Astrocyte (in vitro differentiated cells and primary cell): ENCODE data around the gene GFOD1. TPM values are rescaled to one million over a fixed set of nuclear protein-coding genes. Genes with fewer than 3 reads are reported as not detected.

Experiments used
- DNase-seq: peaks from one replicate; pipeline ENCODE4 v3.0.0-alpha.2; 2010; ENCODE audit warnings: low read depth
- FAIRE-seq: peaks from 2 replicates; lab custom pipeline; 2011; peaks lifted over from hg19 to GRCh38; lab: Jason Lieb, UNC
- H2AFZ ChIP-seq: 2 replicates; pipeline ENCODE4 v1.6.0; 2012; ENCODE audit warnings: low read depth, low read length, inconsistent platforms
- H3K27ac ChIP-seq: 2 replicates; pipeline ENCODE4 v1.5.1; 2011; ENCODE audit warnings: low read depth, low read length, inconsistent platforms
- H3K27me3 ChIP-seq: 2 replicates; pipeline ENCODE4 v1.6.0; 2011; ENCODE audit warnings: low read length, inconsistent platforms; ENCODE audit not compliant: insufficient read depth
- H3K36me3 ChIP-seq: 2 replicates; pipeline ENCODE4 v1.5.1; 2011; ENCODE audit warnings: low read length, inconsistent platforms; ENCODE audit not compliant: insufficient read depth
- H3K4me1 ChIP-seq: 2 replicates; pipeline ENCODE4 v1.5.1; 2011; ENCODE audit warnings: low read length, inconsistent platforms; ENCODE audit not compliant: insufficient read depth
- H3K4me2 ChIP-seq: 2 replicates; pipeline ENCODE4 v1.6.0; 2012; ENCODE audit warnings: low read length, inconsistent platforms
- H3K4me3 ChIP-seq: 2 replicates; pipeline ENCODE4 v1.5.1; 2011; ENCODE audit warnings: low read depth, mild to moderate bottlenecking, low read length, inconsistent platforms; ENCODE audit not compliant: insufficient read depth
- H3K79me2 ChIP-seq: 2 replicates; pipeline ENCODE4 v1.6.0; 2012; ENCODE audit warnings: mild to moderate bottlenecking, low read length, inconsistent platforms; ENCODE audit not compliant: insufficient read depth
- H3K9ac ChIP-seq: 2 replicates; pipeline ENCODE4 v1.6.0; 2012; ENCODE audit warnings: mild to moderate bottlenecking, low read length, inconsistent platforms
- H3K9me3 ChIP-seq: 2 replicates; pipeline ENCODE4 v1.5.1; 2012; ENCODE audit warnings: low read depth, mild to moderate bottlenecking, low read length, inconsistent platforms; ENCODE audit not compliant: insufficient read depth
- H4K20me1 ChIP-seq: 2 replicates; pipeline ENCODE4 v1.6.0; 2012; ENCODE audit warnings: low read length, inconsistent platforms; ENCODE audit not compliant: insufficient read depth
- H3K27ac Mint-ChIP-seq: one replicate; pipeline ENCODE4 v1.8.0; 2021; ENCODE audit warnings: mild to moderate bottlenecking, mixed read lengths; ENCODE audit not compliant: unreplicated experiment
- H3K27me3 Mint-ChIP-seq: one replicate; pipeline ENCODE4 v1.8.0; 2021; ENCODE audit warnings: low read depth, mixed read lengths; ENCODE audit not compliant: unreplicated experiment
- H3K36me3 Mint-ChIP-seq: one replicate; pipeline ENCODE4 v1.8.0; 2021; ENCODE audit warnings: low read depth, mixed read lengths; ENCODE audit not compliant: unreplicated experiment
- H3K4me1 Mint-ChIP-seq: one replicate; pipeline ENCODE4 v1.8.0; 2021; ENCODE audit warnings: low read depth, mixed read lengths; ENCODE audit not compliant: unreplicated experiment
- H3K4me3 Mint-ChIP-seq: one replicate; pipeline ENCODE4 v1.8.0; 2021; ENCODE audit warnings: mild to moderate bottlenecking, moderate library complexity, mixed read lengths; ENCODE audit not compliant: unreplicated experiment
- H3K9me3 Mint-ChIP-seq: one replicate; pipeline ENCODE4 v1.8.0; 2021; ENCODE audit warnings: mild to moderate bottlenecking, mixed read lengths; ENCODE audit not compliant: unreplicated experiment
- EZH2 ChIP-seq: IDR thresholded peaks from 2 replicates; pipeline ENCODE4 v1.6.1; 2012; ENCODE audit warnings: mild to moderate bottlenecking, low read length, inconsistent platforms; ENCODE audit not compliant: insufficient read depth
- total RNA-seq: library from RNA; stranded (reverse); gene quantifications from 2 replicates; pipeline ENCODE4 v1.2.1, GENCODE V29; 2021
- TF ChIP-seq, protein P1 (sequence below): IDR thresholded peaks from 2 replicates; pipeline ENCODE4 v1.5.1; 2011; ENCODE audit warnings: low read depth, mild to moderate bottlenecking, inconsistent platforms, low read length, moderate library complexity; ENCODE audit not compliant: insufficient read depth

Gene GFOD1
- total RNA-seq, 1 donor from 2014 or later = 10.8 TPM

- no peaks in the 10 kb centered on the region for H3K4me1 ChIP-seq
- H3K27ac Mint-ChIP-seq = no peak overlapping the region
- H3K9me3 Mint-ChIP-seq = peaks cover 3% of the 10 kb centered on the region
- H3K27me3 Mint-ChIP-seq = peaks cover 15% of the 10 kb centered on the region
- no peaks in the 10 kb centered on the region for H3K9me3 ChIP-seq
- no peak overlapping the region for H3K4me3 ChIP-seq
- H3K79me2 ChIP-seq = no peaks in the 10 kb centered on the region
- no peaks in the 10 kb centered on the region for H3K36me3 Mint-ChIP-seq
- no peak overlapping the region for H3K9ac ChIP-seq
- H3K4me3 Mint-ChIP-seq = no peak overlapping the region
- DNase-seq = no peak
- TF ChIP-seq, protein P1, sequence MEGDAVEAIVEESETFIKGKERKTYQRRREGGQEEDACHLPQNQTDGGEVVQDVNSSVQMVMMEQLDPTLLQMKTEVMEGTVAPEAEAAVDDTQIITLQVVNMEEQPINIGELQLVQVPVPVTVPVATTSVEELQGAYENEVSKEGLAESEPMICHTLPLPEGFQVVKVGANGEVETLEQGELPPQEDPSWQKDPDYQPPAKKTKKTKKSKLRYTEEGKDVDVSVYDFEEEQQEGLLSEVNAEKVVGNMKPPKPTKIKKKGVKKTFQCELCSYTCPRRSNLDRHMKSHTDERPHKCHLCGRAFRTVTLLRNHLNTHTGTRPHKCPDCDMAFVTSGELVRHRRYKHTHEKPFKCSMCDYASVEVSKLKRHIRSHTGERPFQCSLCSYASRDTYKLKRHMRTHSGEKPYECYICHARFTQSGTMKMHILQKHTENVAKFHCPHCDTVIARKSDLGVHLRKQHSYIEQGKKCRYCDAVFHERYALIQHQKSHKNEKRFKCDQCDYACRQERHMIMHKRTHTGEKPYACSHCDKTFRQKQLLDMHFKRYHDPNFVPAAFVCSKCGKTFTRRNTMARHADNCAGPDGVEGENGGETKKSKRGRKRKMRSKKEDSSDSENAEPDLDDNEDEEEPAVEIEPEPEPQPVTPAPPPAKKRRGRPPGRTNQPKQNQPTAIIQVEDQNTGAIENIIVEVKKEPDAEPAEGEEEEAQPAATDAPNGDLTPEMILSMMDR = no peak
- no peak for TF ChIP-seq EZH2
- H3K27me3 ChIP-seq = no peaks in the 10 kb centered on the region
- H3K36me3 ChIP-seq = no peaks in the 10 kb centered on the region
- no peak overlapping the region for H2AFZ ChIP-seq
- no peak for FAIRE-seq
- H3K4me1 Mint-ChIP-seq = no peaks in the 10 kb centered on the region
- no peaks in the 10 kb centered on the region for H4K20me1 ChIP-seq
- H3K4me2 ChIP-seq = no peak overlapping the region
- H3K27ac ChIP-seq = no peak overlapping the region
Observed at GRCh38 chr6:13515912-13516311, 28.5 kb upstream of the GFOD1 start.

- Histone ChIP-seq H2AFZ (no peak overlapping the region), H4K20me1 (no peaks in the 10 kb centered on the region), H3K27me3 (no peaks in the 10 kb centered on the region), H3K4me3 (no peak overlapping the region), H3K4me1 (no peaks in the 10 kb centered on the region), H3K27ac (no peak overlapping the region), H3K4me2 (no peak overlapping the region), H3K9ac (no peak overlapping the region), H3K9me3 (no peaks in the 10 kb centered on the region), H3K79me2 (no peaks in the 10 kb centered on the region), H3K36me3 (no peaks in the 10 kb centered on the region)
- Mint-ChIP-seq H3K27ac (no peak overlapping the region), H3K4me1 (no peaks in the 10 kb centered on the region), H3K4me3 (no peak overlapping the region), H3K9me3 (peaks cover 7% of the 10 kb centered on the region), H3K27me3 (peaks cover 15% of the 10 kb centered on the region), H3K36me3 (no peaks in the 10 kb centered on the region)
- FAIRE-seq (no peak), DNase-seq (peak; percentile 20)
- TF ChIP-seq, protein P1 = no peak
- no peak for TF ChIP-seq EZH2
Observed at GRCh38 chr6:13513626-13514502, 26.5 kb upstream of the GFOD1 start.

DNA sequence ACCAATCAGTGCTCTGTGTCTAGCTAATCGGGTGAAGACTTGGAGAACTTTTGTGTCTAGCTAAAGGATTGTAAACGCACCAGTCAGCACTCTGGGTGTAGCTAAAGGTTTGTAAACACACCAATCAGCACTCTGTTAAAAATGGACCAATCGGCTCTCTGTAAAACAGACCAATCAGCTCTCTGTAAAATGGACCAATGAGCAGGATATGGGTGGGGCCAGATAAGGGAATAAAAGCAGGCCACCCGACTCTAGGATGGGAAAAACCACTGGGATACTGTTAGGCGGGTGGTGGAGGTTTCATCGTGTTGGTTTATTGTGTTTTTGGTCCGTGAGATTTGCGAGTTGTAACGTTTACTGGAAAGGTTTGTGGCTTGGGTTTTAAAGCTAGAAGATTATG lies 25.5 kb upstream of the GFOD1 start:
- FAIRE-seq (no peak), DNase-seq (no peak)
- no peak overlapping the region for H3K4me3 ChIP-seq
- Mint-ChIP-seq H3K36me3 (no peaks in the 10 kb centered on the region), H3K27ac (no peak overlapping the region), H3K4me3 (no peak overlapping the region), H3K27me3 (peaks cover 15% of the 10 kb centered on the region), H3K4me1 (no peaks in the 10 kb centered on the region), H3K9me3 (peaks cover 7% of the 10 kb centered on the region)
- H3K27me3 ChIP-seq = no peaks in the 10 kb centered on the region
- H2AFZ ChIP-seq = no peak overlapping the region
- no peak for TF ChIP-seq EZH2
- TF ChIP-seq, protein P1 = no peak
- no peak overlapping the region for H3K4me2 ChIP-seq
- H4K20me1 ChIP-seq = no peaks in the 10 kb centered on the region
- H3K36me3 ChIP-seq = no peaks in the 10 kb centered on the region
- no peaks in the 10 kb centered on the region for H3K79me2 ChIP-seq
- no peak overlapping the region for H3K27ac ChIP-seq
- no peaks in the 10 kb centered on the region for H3K4me1 ChIP-seq
- H3K9ac ChIP-seq = no peak overlapping the region
- H3K9me3 ChIP-seq = no peaks in the 10 kb centered on the region
